ENCODE data around the gene NMT1.
A peak's percentile ranks its signal among the peaks of the same experiment; 100 is the strongest.
"Not testable (repeated sequence)": the region's sequence is repeated elsewhere in the genome, so short reads cannot be mapped to it uniquely, and the experiment has no call there.

Gene NMT1

GRCh38 chr17:45038728-45039634, 22.1 kb upstream of the NMT1 start:
- DNase-seq = no peak

GRCh38 chr17:45040459-45040858, 20.7 kb upstream of the NMT1 start:
- no peak for DNase-seq

- DNase-seq = no peak
Measured at GRCh38 chr17:45042346-45043120, 18.6 kb upstream of the NMT1 start.

- no peak for DNase-seq
Measured at GRCh38 chr17:45043813-45044540, 17.1 kb upstream of the NMT1 start.

GRCh38 chr17:45046537-45047125, 14.5 kb upstream of the NMT1 start:
- no peak for DNase-seq

- DNase-seq = no peak
Measured at GRCh38 chr17:45048795-45049563, 12.1 kb upstream of the NMT1 start.

GRCh38 chr17:45050481-45051059, 10.5 kb upstream of the NMT1 start:
- peak; percentile 60 to 68 for DNase-seq

- DNase-seq = peak; percentile 89 to 94
Measured at GRCh38 chr17:45051060-45051719, 9.9 kb upstream of the NMT1 start, which contains the start of gene DCAKD. Gene DCAKD, minus strand, starts transcription at chr17:45051632. Its CDS starts 16,747 bp downstream, at chr17:45034885.

- not testable (repeated sequence) for DNase-seq
Measured at GRCh38 chr17:45051720-45052051, 9.4 kb upstream of the NMT1 start.

- DNase-seq = peak; percentile 64 to 68
Measured at GRCh38 chr17:45052052-45052772, 8.9 kb upstream of the NMT1 start.

GRCh38 chr17:45060382-45060796, 728 bp upstream of the NMT1 start:
- no peak for DNase-seq

GRCh38 chr17:45061606-45062205, 589 bp downstream of the NMT1 start:
- DNase-seq = no peak

GRCh38 chr17:45063198-45063597, 2.1 kb downstream of the NMT1 start:
- DNase-seq = no peak

- DNase-seq = no peak
Measured at GRCh38 chr17:45067637-45068036, 6.5 kb downstream of the NMT1 start.

- no peak for DNase-seq
Measured at GRCh38 chr17:45070001-45070400, 8.9 kb downstream of the NMT1 start.

GRCh38 chr17:45070809-45071208, 9.7 kb downstream of the NMT1 start:
- DNase-seq = no peak

GRCh38 chr17:45073414-45074070, 12.4 kb downstream of the NMT1 start:
- DNase-seq = no peak

GRCh38 chr17:45077643-45078042, 16.5 kb downstream of the NMT1 start:
- no peak for DNase-seq

- DNase-seq = no peak
Measured at GRCh38 chr17:45081047-45081703, 20.1 kb downstream of the NMT1 start.

Measured in activated T-cell treated with anti-CD3 and anti-CD28 coated beads, Interleukin-2, amount 50 U/mL, for 48 hours (primary cell).